Naive thymus-derived CD4-positive, alpha-beta T cell (primary cell): ENCODE measurements around the gene ASB13. TPM values are rescaled to one million over a fixed set of nuclear protein-coding genes. Genes with fewer than 3 reads are reported as not detected.

ENCODE experiments used
- ATAC-seq: fragments of 150-1000 bp; cut with Tn5 transposase; 2 replicates; pipeline ENCODE4 v1.10.0; 2021; ENCODE audit warnings: mild to moderate bottlenecking, moderate library complexity
- CTCF ChIA-PET: fragments of 350-600 bp; sonication (Branson Sonifier 250); formaldehyde crosslinking; loops from one replicate; lab custom pipeline; 2021; ENCODE audit warnings: antibody characterized with exemption; lab: Charles Lee
- POLR2A ChIA-PET: fragments of 350-600 bp; sonication (Branson Sonifier 250); formaldehyde crosslinking; loops from one replicate; lab custom pipeline; 2021; ENCODE audit warnings: antibody characterized with exemption, inconsistent platforms; lab: Charles Lee
- DNase-seq, 9 donors: peaks; one replicate each; pipeline versions ENCODE4 v3.0.0 to v3.0.0-alpha.2; 2020 to 2022; ENCODE audit warnings: mixed read lengths in 1 of 9
- H3K27ac ChIP-seq: one replicate; pipeline ENCODE4 v1.7.0; 2013; ENCODE audit warnings: mild to moderate bottlenecking, low read depth, low read length, moderate library complexity
- H3K27me3 ChIP-seq, 2 donors: one replicate each; pipeline ENCODE4 v1.7.0; 2013; ENCODE audit warnings: low read length in 2 of 2, mild to moderate bottlenecking in 2 of 2, moderate library complexity in 2 of 2; ENCODE audit not compliant: control insufficient read depth in 2 of 2, insufficient read depth in 2 of 2
- H3K36me3 ChIP-seq, 3 experiments: 1 replicate in 2 of 3; 2 replicates in 1 of 3; pipeline ENCODE4 v1.7.0; 2013; ENCODE audit warnings: low read length in 3 of 3, mild to moderate bottlenecking in 3 of 3, moderate library complexity in 1 of 3; ENCODE audit not compliant: insufficient read depth in 3 of 3, control insufficient read depth in 2 of 3
- H3K4me1 ChIP-seq, 2 donors: one replicate each; pipeline ENCODE4 v1.7.0; 2013; ENCODE audit warnings: low read length in 2 of 2, mild to moderate bottlenecking in 2 of 2, moderate library complexity in 1 of 2; ENCODE audit not compliant: control insufficient read depth in 2 of 2, insufficient read depth in 2 of 2
- H3K4me3 ChIP-seq: 2 replicates; pipeline ENCODE4 v1.7.0; 2013; ENCODE audit warnings: mild to moderate bottlenecking, low read length
- H3K9me3 ChIP-seq, 3 experiments: 1 replicate in 2 of 3; 2 replicates in 1 of 3; pipeline ENCODE4 v1.7.0; 2013; ENCODE audit warnings: low read length in 3 of 3; ENCODE audit not compliant: control insufficient read depth in 2 of 3
- H3K27ac Mint-ChIP-seq, 9 donors: one replicate each; pipeline ENCODE4 v1.8.0; 2020 to 2022; ENCODE audit warnings: mixed read lengths in 9 of 9, mild to moderate bottlenecking in 8 of 9, moderate library complexity in 5 of 9, inconsistent platforms in 2 of 9
- H3K27me3 Mint-ChIP-seq, 5 donors: one replicate each; pipeline ENCODE4 v1.8.0; 2021 to 2022; ENCODE audit warnings: mixed read lengths in 5 of 5, mild to moderate bottlenecking in 1 of 5
- H3K36me3 Mint-ChIP-seq, 5 donors: one replicate each; pipeline ENCODE4 v1.8.0; 2020 to 2022; ENCODE audit warnings: mixed read lengths in 5 of 5, mild to moderate bottlenecking in 3 of 5, inconsistent platforms in 1 of 5
- H3K4me1 Mint-ChIP-seq, 7 donors: one replicate each; pipeline ENCODE4 v1.8.0; 2020 to 2022; ENCODE audit warnings: mixed read lengths in 7 of 7, mild to moderate bottlenecking in 3 of 7, inconsistent platforms in 1 of 7
- H3K4me3 Mint-ChIP-seq, 10 donors: one replicate each; pipeline ENCODE4 v1.8.0; 2020 to 2022; ENCODE audit warnings: mild to moderate bottlenecking in 10 of 10, mixed read lengths in 10 of 10, moderate library complexity in 6 of 10, inconsistent platforms in 2 of 10
- H3K9me3 Mint-ChIP-seq, 11 donors: one replicate each; pipeline ENCODE4 v1.8.0; 2020 to 2022; ENCODE audit warnings: mixed read lengths in 11 of 11, mild to moderate bottlenecking in 4 of 11, inconsistent platforms in 1 of 11, moderate library complexity in 1 of 11
- intact Hi-C, 2 donors: fragments of 100-400 bp; cut with micrococcal nuclease; formaldehyde crosslinking; loops; one replicate each; pipeline ENCODE4 v1.15.1; 2023
- polyA plus RNA-seq, 2 donors: library from polyadenylated mRNA; unstranded; fragments of 300-500 nt; fragmentation: Illumina TruSeq; gene quantifications; one replicate each; pipeline ENCODE4 v1.2.3, GENCODE V29; 2021
- total RNA-seq, 6 experiments: library from RNA in 5 of 6; stranded (reverse) in 5 of 6; gene quantifications; 1 replicate in 5 of 6; 2 replicates in 1 of 6; pipeline ENCODE4 v1.2.3 and lab custom pipeline; 2021 to 2026

Gene ASB13
- total and polyA plus RNA-seq, 7 experiments from 2014 or later: 8.0 to 23.4 (median 15.7) TPM

GRCh38 chr10:5698062-5698461 is 31.7 kb upstream of the ASB13 start:
- H3K27me3 Mint-ChIP-seq: no peaks in the 10 kb centered on the region
- H3K4me3 ChIP-seq: no peak overlapping the region
- no peaks in the 10 kb centered on the region for H3K36me3 ChIP-seq
- H3K9me3 Mint-ChIP-seq: no peaks in the 10 kb centered on the region
- ChIA-PET CTCF (no interaction called here), POLR2A (no interaction called here)
- no peaks in the 10 kb centered on the region for H3K27me3 ChIP-seq
- ATAC-seq (no peak), DNase-seq (no peak)
- H3K4me1 ChIP-seq: peaks cover 15 to 30% of the 10 kb centered on the region in 2 donors
- no peak overlapping the region for H3K27ac ChIP-seq
- H3K4me1 Mint-ChIP-seq: peaks cover 26 to 50% (median 44%) of the 10 kb centered on the region in 7 donors
- H3K4me3 Mint-ChIP-seq: peak overlapping the region in 3 of 10 donors; percentile 6 to 21 (median 12)
- intact Hi-C loops: no loop called here
- H3K27ac Mint-ChIP-seq: peak overlapping the region in 2 of 9 donors; percentile 31 to 78
- no peaks in the 10 kb centered on the region for H3K9me3 ChIP-seq
- peaks cover 0 to 9% (median 0%) of the 10 kb centered on the region in 5 donors for H3K36me3 Mint-ChIP-seq

GRCh38 chr10:5697342-5697741 is 30.9 kb upstream of the ASB13 start:
- peak overlapping the region in 1 of 9 donors; percentile 9 for H3K27ac Mint-ChIP-seq
- H3K36me3 ChIP-seq: no peaks in the 10 kb centered on the region

GRCh38 chr10:5694573-5694972 is 28.2 kb upstream of the ASB13 start:
- Mint-ChIP-seq H3K36me3 (peaks cover 0 to 9% (median 0%) of the 10 kb centered on the region in 5 donors), H3K4me1 (peaks cover 43 to 77% (median 66%) of the 10 kb centered on the region in 7 donors), H3K27me3 (no peaks in the 10 kb centered on the region), H3K27ac (peak overlapping the region in 1 of 9 donors; percentile 7), H3K4me3 (peak overlapping the region in 2 of 10 donors; percentile 85), H3K9me3 (no peaks in the 10 kb centered on the region)
- Histone ChIP-seq H3K27me3 (no peaks in the 10 kb centered on the region), H3K9me3 (no peaks in the 10 kb centered on the region), H3K27ac (no peak overlapping the region), H3K36me3 (no peaks in the 10 kb centered on the region), H3K4me3 (no peak overlapping the region), H3K4me1 (peaks cover 23 to 34% of the 10 kb centered on the region in 2 donors)
- POLR2A ChIA-PET: no interaction called here
- ATAC-seq: no peak
- intact Hi-C loops: loop anchor here in 1 of 2 donors (5.0 kb wide), 1 partner anchor 37 kb away; no protein-coding TSS in a partner anchor
- no peak for DNase-seq
- CTCF ChIA-PET: no interaction called here

More at GRCh38 chr10:5697342-5697741, 30.9 kb upstream of the ASB13 start:
- Histone ChIP-seq H3K9me3 (no peaks in the 10 kb centered on the region), H3K27ac (no peak overlapping the region), H3K27me3 (no peaks in the 10 kb centered on the region), H3K4me1 (peaks cover 15 to 35% of the 10 kb centered on the region in 2 donors), H3K4me3 (no peak overlapping the region)
- H3K4me1 Mint-ChIP-seq: peaks cover 29 to 52% (median 48%) of the 10 kb centered on the region in 7 donors
- H3K9me3 Mint-ChIP-seq: no peaks in the 10 kb centered on the region
- no peak for ATAC-seq
- H3K27me3 Mint-ChIP-seq: no peaks in the 10 kb centered on the region
- peak overlapping the region in 3 of 10 donors; percentile 1 to 29 (median 24) for H3K4me3 Mint-ChIP-seq
- CTCF ChIA-PET: no interaction called here
- POLR2A ChIA-PET: interaction anchor here (0.6 to 1.2 kb wide), 3 partner anchors 13 to 37 kb away, joined by 3 to 4 read pairs (median 4); no protein-coding TSS in a partner anchor
- DNase-seq: no peak
- intact Hi-C loops: no loop called here
- H3K36me3 Mint-ChIP-seq: peaks cover 0 to 9% (median 0%) of the 10 kb centered on the region in 5 donors

- Mint-ChIP-seq H3K4me3 (peak overlapping the region; percentile 77 to 88 (median 84)), H3K4me1 (peaks cover 51 to 96% (median 79%) of the 10 kb centered on the region in 7 donors), H3K36me3 (peaks cover 0 to 8% (median 3%) of the 10 kb centered on the region in 5 donors), H3K27ac (peak overlapping the region; percentile 50 to 93 (median 80)), H3K9me3 (no peaks in the 10 kb centered on the region), H3K27me3 (no peaks in the 10 kb centered on the region)
- intact Hi-C loops: loop anchor here (1.0 to 5.0 kb wide), 5 partner anchors 8 to 35 kb away; partner anchors contain the start of gene TASOR2 (in 2 of the 2)
- Histone ChIP-seq H3K4me1 (peaks cover 23 to 32% of the 10 kb centered on the region in 2 donors), H3K4me3 (peak overlapping the region; percentile 54), H3K36me3 (no peaks in the 10 kb centered on the region), H3K27ac (peak overlapping the region; percentile 49), H3K27me3 (no peaks in the 10 kb centered on the region), H3K9me3 (no peaks in the 10 kb centered on the region)
- peak; percentile 93 for ATAC-seq
- peak; percentile 36 to 77 (median 58) for DNase-seq
- POLR2A ChIA-PET: interaction anchor here (0.8 to 1.7 kb wide), 4 partner anchors 10 to 179 kb away, joined by 3 to 4 read pairs (median 4); partner anchors contain the start of gene GDI2
- CTCF ChIA-PET: interaction anchor here (0.6 to 1.1 kb wide), 2 partner anchors 63 to 258 kb away, joined by 3 read pairs; no protein-coding TSS in a partner anchor
Measured at GRCh38 chr10:5692461-5693358, 26.3 kb upstream of the ASB13 start.

- Mint-ChIP-seq H3K36me3 (peaks cover 0 to 8% (median 3%) of the 10 kb centered on the region in 5 donors), H3K4me3 (peak overlapping the region; percentile 25 to 88 (median 82)), H3K9me3 (no peaks in the 10 kb centered on the region), H3K27me3 (no peaks in the 10 kb centered on the region), H3K27ac (peak overlapping the region in 7 of 9 donors; percentile 31 to 82 (median 50)), H3K4me1 (peaks cover 48 to 97% (median 78%) of the 10 kb centered on the region in 7 donors)
- Histone ChIP-seq H3K27ac (peak overlapping the region; percentile 49), H3K4me1 (peaks cover 27 to 29% of the 10 kb centered on the region in 2 donors), H3K9me3 (no peaks in the 10 kb centered on the region), H3K36me3 (no peaks in the 10 kb centered on the region), H3K27me3 (no peaks in the 10 kb centered on the region), H3K4me3 (peak overlapping the region; percentile 32)
- ChIA-PET POLR2A (interaction anchor here (0.9 to 1.7 kb wide), 2 partner anchors 8 to 122 kb away, joined by 3 to 4 read pairs; partner anchors contain the start of gene GDI2), CTCF (no interaction called here)
- intact Hi-C loops: loop anchor here (1.0 to 5.0 kb wide), 3 partner anchors 7 to 34 kb away; partner anchors contain the start of gene TASOR2 (in 2 of the 2)
- no peak for ATAC-seq
- no peak for DNase-seq
Measured at GRCh38 chr10:5691786-5692185, 25.4 kb upstream of the ASB13 start.

GRCh38 chr10:5688587-5688986 is 22.2 kb upstream of the ASB13 start:
- H3K27me3 Mint-ChIP-seq: peaks cover 0 to 3% (median 0%) of the 10 kb centered on the region in 5 donors
- H3K36me3 Mint-ChIP-seq: peaks cover 0 to 3% (median 0%) of the 10 kb centered on the region in 5 donors
- peaks cover 0 to 3% (median 0%) of the 10 kb centered on the region in 11 donors for H3K9me3 Mint-ChIP-seq
- Histone ChIP-seq H3K9me3 (no peaks in the 10 kb centered on the region), H3K27ac (no peak overlapping the region), H3K4me3 (no peak overlapping the region), H3K4me1 (peaks cover 29 to 41% of the 10 kb centered on the region in 2 donors), H3K27me3 (no peaks in the 10 kb centered on the region), H3K36me3 (peaks cover 0 to 8% (median 0%) of the 10 kb centered on the region in 3 experiments)
- ATAC-seq: no peak
- ChIA-PET POLR2A (interaction anchor here (0.7 to 1.0 kb wide), 2 partner anchors 10 to 473 kb away, joined by 3 read pairs; no protein-coding TSS in a partner anchor), CTCF (no interaction called here)
- no peak overlapping the region for H3K27ac Mint-ChIP-seq
- no peak for DNase-seq
- intact Hi-C loops: loop anchor here (5.0 to 10.0 kb wide), 4 partner anchors 44 to 864 kb away; partner anchors contain the start of gene AKR1E2 (in 1 of the 2)
- H3K4me1 Mint-ChIP-seq: peaks cover 38 to 89% (median 70%) of the 10 kb centered on the region in 7 donors
- peak overlapping the region in 6 of 10 donors; percentile 11 to 98 (median 28) for H3K4me3 Mint-ChIP-seq
